Measurements from ENCODE around the gene RMC1. TPM values are rescaled to one million over a fixed set of nuclear protein-coding genes. Genes with fewer than 3 reads are reported as not detected.

RMC1 gene
- total RNA-seq, 4 donors from 2014 or later: 19.7 to 30.6 (median 23.8) TPM

- no peak for ATAC-seq (ENCODE audit: low FRiP score)
- DNase-seq (ENCODE audit: low spot score): no peak
- TF ChIP-seq CTCF (IDR thresholded peaks at IDR 0.05): no peak
Observed at GRCh38 chr18:23532848-23533247, 29.5 kb downstream of the RMC1 start.

GRCh38 chr18:23534276-23534675, 31.0 kb downstream of the RMC1 start:
- ATAC-seq (ENCODE audit: low FRiP score): no peak

GRCh38 chr18:23536204-23536603, 32.9 kb downstream of the RMC1 start:
- TF ChIP-seq CTCF (IDR thresholded peaks at IDR 0.05): no peak
- ATAC-seq (ENCODE audit: low FRiP score): no peak
- no peak for DNase-seq (ENCODE audit: low spot score)

More at GRCh38 chr18:23534276-23534675, 31.0 kb downstream of the RMC1 start:
- DNase-seq (ENCODE audit: low spot score): no peak
- TF ChIP-seq CTCF (IDR thresholded peaks at IDR 0.05): no peak

- ATAC-seq (ENCODE audit: low FRiP score): no peak
- TF ChIP-seq CTCF (IDR thresholded peaks at IDR 0.05): no peak
- no peak for DNase-seq (ENCODE audit: low spot score)
Observed at GRCh38 chr18:23537274-23537673, 34.0 kb downstream of the RMC1 start.

GRCh38 chr18:23538001-23538400, 34.7 kb downstream of the RMC1 start:
- no peak for TF ChIP-seq CTCF (IDR thresholded peaks at IDR 0.05)
- no peak for DNase-seq (ENCODE audit: low spot score)
- no peak for ATAC-seq (ENCODE audit: low FRiP score)

GRCh38 chr18:23538870-23539269, 35.6 kb downstream of the RMC1 start:
- ATAC-seq (ENCODE audit: low FRiP score): no peak

More at GRCh38 chr18:23538870-23539269, 35.6 kb downstream of the RMC1 start:
- TF ChIP-seq CTCF (IDR thresholded peaks at IDR 0.05): no peak
- no peak for DNase-seq (ENCODE audit: low spot score)
